HepG2 (cell line): ENCODE results near the gene B3GNT2. TPM values are rescaled to one million over a fixed set of nuclear protein-coding genes. Genes with fewer than 3 reads are reported as not detected.

Experiments used
- DZIP1 ChIP-seq: sonication (generic); formaldehyde crosslinking; IDR thresholded peaks from 2 replicates; pipeline ENCODE4 v1.5.0; 2020; ENCODE audit warnings: mild to moderate bottlenecking, missing genetic modification reagents
- HNF1B ChIP-seq: sonication (generic); formaldehyde crosslinking; IDR thresholded peaks from 2 replicates; pipeline ENCODE4 v1.5.1; 2020; ENCODE audit warnings: mild to moderate bottlenecking, moderate library complexity, missing genetic modification reagents
- IRX3 ChIP-seq: sonication (generic); formaldehyde crosslinking; IDR thresholded peaks from 2 replicates; pipeline ENCODE4 v1.8.1; 2023; ENCODE audit warnings: mild to moderate bottlenecking, low read depth, missing genetic modification reagents, borderline replicate concordance
- PHF8 ChIP-seq: sonication (generic); formaldehyde crosslinking; IDR thresholded peaks from 2 replicates; pipeline ENCODE4 v1.5.0; 2020; ENCODE audit warnings: missing genetic modification reagents
- POLR2AphosphoS5 ChIP-seq: IDR thresholded peaks from 2 replicates; pipeline ENCODE4 v1.6.1; 2012; ENCODE audit warnings: low read depth, low read length
- STAT6 ChIP-seq: sonication (generic); formaldehyde crosslinking; IDR thresholded peaks from 2 replicates; pipeline ENCODE4 v1.4.0; 2020; ENCODE audit warnings: missing genetic modification reagents, mild to moderate bottlenecking, borderline replicate concordance
- ZBTB40 ChIP-seq, 2 experiments: fragments of 450-650 bp in 1 of 2; sonication (generic) in 1 of 2; formaldehyde crosslinking in 1 of 2; IDR thresholded peaks; 2 replicates each; pipeline versions ENCODE4 v1.6.1 to v1.8.0; 2016 to 2022; ENCODE audit warnings: antibody characterized with exemption in 1 of 2, mild to moderate bottlenecking in 1 of 2, missing genetic modification reagents in 1 of 2
- ZNF891 ChIP-seq: sonication (generic); formaldehyde crosslinking; IDR thresholded peaks from 2 replicates; pipeline ENCODE4 v1.5.0; 2020; ENCODE audit warnings: mild to moderate bottlenecking, missing genetic modification reagents
- ZSCAN20 ChIP-seq: sonication (generic); formaldehyde crosslinking; IDR thresholded peaks from 2 replicates; pipeline ENCODE4 v1.4.0; 2020; ENCODE audit warnings: missing genetic modification reagents, mild to moderate bottlenecking, borderline replicate concordance
- polyA plus RNA-seq, 8 experiments: library from polyadenylated mRNA; depleted of rRNA in 3 of 8; stranded (reverse) in 7 of 8; unstranded in 1 of 8; fragments of >200 nt; fragmentation: Illumina TruSeq in 4 of 8; extraction: Trizol in 4 of 8; gene quantifications; 2 replicates each; pipeline versions ENCODE4 v1.2.1 to v1.2.3, GENCODE V29; 2011 to 2016; ENCODE audit warnings: low read depth in 4 of 8, missing spikeins in 1 of 8, mixed read lengths in 1 of 8; ENCODE audit not compliant: insufficient read depth in 1 of 8
- total RNA-seq, 5 experiments: library from RNA; depleted of rRNA; stranded (reverse); fragments of >200 nt; fragmentation: Illumina TruSeq; extraction: Trizol; gene quantifications; 2 replicates each; pipeline ENCODE4 v1.2.3, GENCODE V29; 2016; ENCODE audit warnings: low read depth in 1 of 5

The B3GNT2 gene
- total and polyA plus RNA-seq, 2 of the 13 experiments (the other 11 are each of a cell fraction or from before 2014, with no cell fraction given), result 26.3 to 28.5 TPM

- no peak for TF ChIP-seq STAT6 (CRISPR knock-in tag)
- TF ChIP-seq DZIP1, result peak; percentile 28; the same call in 1 of the 2 replicates
- peak; percentile 82 for TF ChIP-seq POLR2AphosphoS5
- TF ChIP-seq HNF1B (CRISPR knock-in tag), result peak; percentile 77; the same call in 1 of the 2 replicates
- TF ChIP-seq PHF8 (CRISPR knock-in tag), result peak; percentile 54; the same call in 1 of the 2 replicates
- peak; percentile 44 for TF ChIP-seq ZNF891
- TF ChIP-seq ZBTB40 (IDR thresholded peaks at IDR 0.05), result no peak
- TF ChIP-seq ZBTB40 (CRISPR knock-in tag; IDR thresholded peaks at IDR 0.05), result no peak
- TF ChIP-seq IRX3 (CRISPR knock-in tag), result peak; percentile 62; the same call in 1 of the 2 replicates
- TF ChIP-seq ZSCAN20 (CRISPR knock-in tag), result peak; percentile 53; the same call in 1 of the 2 replicates
These were observed at the start of gene B3GNT2 (continued) for GRCh38 chr2:62195421-62196277.
